Measurements from ENCODE around the gene FNDC3A.
"Not testable (repeated sequence)": the region's sequence is repeated elsewhere in the genome, so short reads cannot be mapped to it uniquely, and the experiment has no call there.

GRCh38 chr13:49018986-49019635 lies 43.4 kb downstream of the FNDC3A start:
- TF ChIP-seq, protein P1, sequence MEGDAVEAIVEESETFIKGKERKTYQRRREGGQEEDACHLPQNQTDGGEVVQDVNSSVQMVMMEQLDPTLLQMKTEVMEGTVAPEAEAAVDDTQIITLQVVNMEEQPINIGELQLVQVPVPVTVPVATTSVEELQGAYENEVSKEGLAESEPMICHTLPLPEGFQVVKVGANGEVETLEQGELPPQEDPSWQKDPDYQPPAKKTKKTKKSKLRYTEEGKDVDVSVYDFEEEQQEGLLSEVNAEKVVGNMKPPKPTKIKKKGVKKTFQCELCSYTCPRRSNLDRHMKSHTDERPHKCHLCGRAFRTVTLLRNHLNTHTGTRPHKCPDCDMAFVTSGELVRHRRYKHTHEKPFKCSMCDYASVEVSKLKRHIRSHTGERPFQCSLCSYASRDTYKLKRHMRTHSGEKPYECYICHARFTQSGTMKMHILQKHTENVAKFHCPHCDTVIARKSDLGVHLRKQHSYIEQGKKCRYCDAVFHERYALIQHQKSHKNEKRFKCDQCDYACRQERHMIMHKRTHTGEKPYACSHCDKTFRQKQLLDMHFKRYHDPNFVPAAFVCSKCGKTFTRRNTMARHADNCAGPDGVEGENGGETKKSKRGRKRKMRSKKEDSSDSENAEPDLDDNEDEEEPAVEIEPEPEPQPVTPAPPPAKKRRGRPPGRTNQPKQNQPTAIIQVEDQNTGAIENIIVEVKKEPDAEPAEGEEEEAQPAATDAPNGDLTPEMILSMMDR (IDR thresholded peaks at IDR 0.05), result not testable (repeated sequence)
- TF ChIP-seq POLR2A (IDR thresholded peaks at IDR 0.05), result not testable (repeated sequence)
